ENCODE data around the gene SAMD11. TPM values are rescaled to one million over a fixed set of nuclear protein-coding genes. Genes with fewer than 3 reads are reported as not detected.

SAMD11 gene
- total and polyA plus RNA-seq, 2 of the 13 experiments (the other 11 are each of a cell fraction or from before 2014, with no cell fraction given) = 0.11 TPM; not detected in 1

DNA sequence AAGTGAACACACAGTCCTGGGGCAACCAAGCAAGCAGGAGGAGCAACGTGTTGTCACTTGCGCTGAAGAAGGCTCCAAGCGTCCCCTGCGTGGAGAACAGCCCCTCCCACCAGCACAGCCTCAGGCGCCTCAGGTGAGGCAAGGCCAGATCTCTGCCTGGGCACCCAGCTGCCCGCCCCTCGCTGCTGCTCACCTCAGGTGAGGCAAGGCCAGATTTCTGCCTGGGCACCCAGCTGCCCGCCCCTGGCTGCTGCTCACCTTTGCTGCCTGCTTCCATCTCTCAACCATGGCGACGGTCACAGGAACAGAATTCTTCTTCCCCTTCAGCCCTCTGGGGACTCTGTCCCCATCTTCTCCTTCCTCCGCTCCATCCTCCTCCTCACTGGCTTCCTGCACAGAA lies 32.9 kb downstream of the SAMD11 start:
- H3K36me3 ChIP-seq (replicated peaks in 1 of 2; ENCODE audit: control insufficient read depth in 1 of 2, insufficient read depth in 2 of 2, low read length in 2 of 2) = peaks cover 30 to 55% of the 10 kb centered on the region in 2 experiments
- no peak overlapping the region for H3K4me2 ChIP-seq (ENCODE audit: low read depth, low read length)
- CTCF ChIA-PET (ENCODE audit: low intra/inter-chr PET ratio, low total read pairs) = no interaction called here
- H3K4me3 ChIP-seq (replicated peaks in 1 of 3; ENCODE audit: insufficient read depth in 1 of 3, low read depth in 2 of 3, low read length in 3 of 3) = no peak overlapping the region
- intact Hi-C loops (cut with micrococcal nuclease; ENCODE audit: unreplicated experiment) (no loop called here), in situ Hi-C loops (cut with HindIII; ENCODE audit: extremely low pct_ligation_motif_present, low pct_unique_long_range_greater_than_20kb) (no loop called here)
- peaks cover 21% of the 10 kb centered on the region for H3K79me2 ChIP-seq (ENCODE audit: insufficient read depth, low read length)
- BruUV-seq (replicated peaks) = no TSS peak
- POLR2A ChIA-PET = no interaction called here
- H3K9me3 ChIP-seq (ENCODE audit: low read length) = no peaks in the 10 kb centered on the region
- no peak for FAIRE-seq
- no peak overlapping the region for H3K9ac ChIP-seq (ENCODE audit: insufficient read depth, low read depth, low read length)
- H4K20me1 ChIP-seq (ENCODE audit: insufficient read depth, low read length) = peaks cover 13% of the 10 kb centered on the region
- ATAC-seq = no peak
- H2AFZ ChIP-seq (ENCODE audit: low read length) = no peak overlapping the region
- TF ChIP-seq KDM2A (CRISPR knock-in tag; IDR thresholded peaks at IDR 0.05; ENCODE audit: borderline replicate concordance, low read depth) (no peak), ZNF768 (CRISPR knock-in tag; IDR thresholded peaks at IDR 0.05) (no peak), AKAP8 (CRISPR knock-in tag; IDR thresholded peaks at IDR 0.05) (no peak), ZNF17 (CRISPR knock-in tag; IDR thresholded peaks at IDR 0.05) (no peak), SP5 (CRISPR knock-in tag; IDR thresholded peaks at IDR 0.05; ENCODE audit: borderline replicate concordance, low read depth) (no peak), ATRX (CRISPR knock-in tag; IDR thresholded peaks at IDR 0.05; ENCODE audit: borderline replicate concordance) (no peak), ZEB1 (IDR thresholded peaks at IDR 0.05; ENCODE audit: insufficient replicate concordance, low read depth) (no peak)
- TF ChIP-seq, protein P1, sequence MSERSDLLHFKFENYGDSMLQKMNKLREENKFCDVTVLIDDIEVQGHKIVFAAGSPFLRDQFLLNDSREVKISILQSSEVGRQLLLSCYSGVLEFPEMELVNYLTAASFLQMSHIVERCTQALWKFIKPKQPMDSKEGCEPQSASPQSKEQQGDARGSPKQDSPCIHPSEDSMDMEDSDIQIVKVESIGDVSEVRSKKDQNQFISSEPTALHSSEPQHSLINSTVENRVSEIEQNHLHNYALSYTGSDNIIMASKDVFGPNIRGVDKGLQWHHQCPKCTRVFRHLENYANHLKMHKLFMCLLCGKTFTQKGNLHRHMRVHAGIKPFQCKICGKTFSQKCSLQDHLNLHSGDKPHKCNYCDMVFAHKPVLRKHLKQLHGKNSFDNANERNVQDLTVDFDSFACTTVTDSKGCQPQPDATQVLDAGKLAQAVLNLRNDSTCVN (CRISPR knock-in tag; IDR thresholded peaks at IDR 0.05; ENCODE audit: borderline replicate concordance) = no peak
- TF ChIP-seq, protein P2, sequence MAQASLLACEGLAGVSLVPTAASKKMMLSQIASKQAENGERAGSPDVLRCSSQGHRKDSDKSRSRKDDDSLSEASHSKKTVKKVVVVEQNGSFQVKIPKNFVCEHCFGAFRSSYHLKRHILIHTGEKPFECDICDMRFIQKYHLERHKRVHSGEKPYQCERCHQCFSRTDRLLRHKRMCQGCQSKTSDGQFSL (CRISPR knock-in tag; IDR thresholded peaks at IDR 0.05) = no peak
- TF ChIP-seq, protein P3, sequence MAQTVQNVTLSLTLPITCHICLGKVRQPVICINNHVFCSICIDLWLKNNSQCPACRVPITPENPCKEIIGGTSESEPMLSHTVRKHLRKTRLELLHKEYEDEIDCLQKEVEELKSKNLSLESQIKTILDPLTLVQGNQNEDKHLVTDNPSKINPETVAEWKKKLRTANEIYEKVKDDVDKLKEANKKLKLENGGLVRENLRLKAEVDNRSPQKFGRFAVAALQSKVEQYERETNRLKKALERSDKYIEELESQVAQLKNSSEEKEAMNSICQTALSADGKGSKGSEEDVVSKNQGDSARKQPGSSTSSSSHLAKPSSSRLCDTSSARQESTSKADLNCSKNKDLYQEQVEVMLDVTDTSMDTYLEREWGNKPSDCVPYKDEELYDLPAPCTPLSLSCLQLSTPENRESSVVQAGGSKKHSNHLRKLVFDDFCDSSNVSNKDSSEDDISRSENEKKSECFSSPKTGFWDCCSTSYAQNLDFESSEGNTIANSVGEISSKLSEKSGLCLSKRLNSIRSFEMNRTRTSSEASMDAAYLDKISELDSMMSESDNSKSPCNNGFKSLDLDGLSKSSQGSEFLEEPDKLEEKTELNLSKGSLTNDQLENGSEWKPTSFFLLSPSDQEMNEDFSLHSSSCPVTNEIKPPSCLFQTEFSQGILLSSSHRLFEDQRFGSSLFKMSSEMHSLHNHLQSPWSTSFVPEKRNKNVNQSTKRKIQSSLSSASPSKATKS (CRISPR knock-in tag; IDR thresholded peaks at IDR 0.05) = no peak
- TF ChIP-seq, protein P4, sequence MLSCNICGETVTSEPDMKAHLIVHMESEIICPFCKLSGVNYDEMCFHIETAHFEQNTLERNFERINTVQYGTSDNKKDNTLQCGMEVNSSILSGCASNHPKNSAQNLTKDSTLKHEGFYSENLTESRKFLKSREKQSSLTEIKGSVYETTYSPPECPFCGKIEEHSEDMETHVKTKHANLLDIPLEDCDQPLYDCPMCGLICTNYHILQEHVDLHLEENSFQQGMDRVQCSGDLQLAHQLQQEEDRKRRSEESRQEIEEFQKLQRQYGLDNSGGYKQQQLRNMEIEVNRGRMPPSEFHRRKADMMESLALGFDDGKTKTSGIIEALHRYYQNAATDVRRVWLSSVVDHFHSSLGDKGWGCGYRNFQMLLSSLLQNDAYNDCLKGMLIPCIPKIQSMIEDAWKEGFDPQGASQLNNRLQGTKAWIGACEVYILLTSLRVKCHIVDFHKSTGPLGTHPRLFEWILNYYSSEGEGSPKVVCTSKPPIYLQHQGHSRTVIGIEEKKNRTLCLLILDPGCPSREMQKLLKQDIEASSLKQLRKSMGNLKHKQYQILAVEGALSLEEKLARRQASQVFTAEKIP (CRISPR knock-in tag; IDR thresholded peaks at IDR 0.05; ENCODE audit: borderline replicate concordance) = no peak
- TF ChIP-seq, protein P5, sequence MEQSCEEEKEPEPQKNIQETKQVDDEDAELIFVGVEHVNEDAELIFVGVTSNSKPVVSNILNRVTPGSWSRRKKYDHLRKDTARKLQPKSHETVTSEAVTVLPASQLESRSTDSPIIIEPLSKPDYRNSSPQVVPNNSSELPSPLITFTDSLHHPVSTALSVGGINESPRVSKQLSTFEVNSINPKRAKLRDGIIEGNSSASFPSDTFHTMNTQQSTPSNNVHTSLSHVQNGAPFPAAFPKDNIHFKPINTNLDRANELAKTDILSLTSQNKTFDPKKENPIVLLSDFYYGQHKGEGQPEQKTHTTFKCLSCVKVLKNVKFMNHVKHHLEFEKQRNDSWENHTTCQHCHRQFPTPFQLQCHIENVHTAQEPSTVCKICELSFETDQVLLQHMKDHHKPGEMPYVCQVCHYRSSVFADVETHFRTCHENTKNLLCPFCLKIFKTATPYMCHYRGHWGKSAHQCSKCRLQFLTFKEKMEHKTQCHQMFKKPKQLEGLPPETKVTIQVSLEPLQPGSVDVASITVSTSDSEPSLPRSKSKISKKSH (CRISPR knock-in tag; IDR thresholded peaks at IDR 0.05; ENCODE audit: borderline replicate concordance) = no peak
- no peak for DNase-seq (ENCODE audit: low spot score)
- H3K27me3 ChIP-seq (ENCODE audit: control insufficient read depth in 1 of 2, insufficient read depth in 2 of 2, low read length in 2 of 2) = peaks cover 0 to 4% of the 10 kb centered on the region in 2 experiments; a peak in 1 of 5 replicates
- peaks cover 16% of the 10 kb centered on the region for H3K4me1 ChIP-seq (ENCODE audit: insufficient read depth, low read length)
- no peak overlapping the region for H3K27ac ChIP-seq (ENCODE audit: extremely low read length, insufficient read depth, low read length)
- WGBS (ENCODE audit: low lambda C conversion rate) = 99% methylated on average over 4 of the region's 11 CpGs

Measured in HepG2 (cell line).